ENCODE measurements around the gene UBE3A. TPM values are rescaled to one million over a fixed set of nuclear protein-coding genes. Genes with fewer than 3 reads are reported as not detected.

Gene UBE3A
- total and polyA plus RNA-seq, 3 donors from 2014 or later = 77.3 to 103 (median 86.5) TPM

DNA sequence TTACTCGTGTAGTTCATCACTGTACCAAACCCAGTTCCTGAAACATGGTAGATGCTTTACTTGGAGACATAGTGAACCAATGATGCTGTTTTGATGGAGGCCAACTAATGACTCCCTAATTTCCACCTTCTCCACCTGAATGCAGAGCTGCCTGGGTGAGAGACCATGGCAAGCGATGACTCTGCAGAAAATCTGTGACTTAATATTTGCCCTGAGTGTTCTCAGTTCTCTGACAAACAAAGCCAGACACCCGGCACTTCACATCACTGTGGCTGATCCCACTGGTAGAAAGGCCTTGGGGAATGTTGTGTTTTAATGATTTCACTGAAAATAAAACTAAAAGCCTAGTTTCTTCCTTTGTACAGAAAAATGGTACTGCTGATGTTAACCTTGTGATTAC lies 39.5 kb upstream of the UBE3A start:
- no peaks in the 10 kb centered on the region for H3K4me1 ChIP-seq
- H3K9me3 ChIP-seq = no peaks in the 10 kb centered on the region
- no peaks in the 10 kb centered on the region for H3K36me3 ChIP-seq (ENCODE audit: low read depth, missing control alignments)
- H3K27ac ChIP-seq = no peak overlapping the region
- 86 to 92% methylated on average over 3 of the region's 3 CpGs for WGBS, 2 donors
- H3K4me3 ChIP-seq = no peak overlapping the region
- intact Hi-C loops (cut with DNase I; ENCODE audit: low total_unique reads) = no loop called here
- no peaks in the 10 kb centered on the region for H3K27me3 ChIP-seq
- no peak for TF ChIP-seq POLR2A (IDR thresholded peaks at IDR 0.05)
- TF ChIP-seq, protein P1, sequence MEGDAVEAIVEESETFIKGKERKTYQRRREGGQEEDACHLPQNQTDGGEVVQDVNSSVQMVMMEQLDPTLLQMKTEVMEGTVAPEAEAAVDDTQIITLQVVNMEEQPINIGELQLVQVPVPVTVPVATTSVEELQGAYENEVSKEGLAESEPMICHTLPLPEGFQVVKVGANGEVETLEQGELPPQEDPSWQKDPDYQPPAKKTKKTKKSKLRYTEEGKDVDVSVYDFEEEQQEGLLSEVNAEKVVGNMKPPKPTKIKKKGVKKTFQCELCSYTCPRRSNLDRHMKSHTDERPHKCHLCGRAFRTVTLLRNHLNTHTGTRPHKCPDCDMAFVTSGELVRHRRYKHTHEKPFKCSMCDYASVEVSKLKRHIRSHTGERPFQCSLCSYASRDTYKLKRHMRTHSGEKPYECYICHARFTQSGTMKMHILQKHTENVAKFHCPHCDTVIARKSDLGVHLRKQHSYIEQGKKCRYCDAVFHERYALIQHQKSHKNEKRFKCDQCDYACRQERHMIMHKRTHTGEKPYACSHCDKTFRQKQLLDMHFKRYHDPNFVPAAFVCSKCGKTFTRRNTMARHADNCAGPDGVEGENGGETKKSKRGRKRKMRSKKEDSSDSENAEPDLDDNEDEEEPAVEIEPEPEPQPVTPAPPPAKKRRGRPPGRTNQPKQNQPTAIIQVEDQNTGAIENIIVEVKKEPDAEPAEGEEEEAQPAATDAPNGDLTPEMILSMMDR (IDR thresholded peaks at IDR 0.05) = no peak
- DNase-seq = no peak

DNA sequence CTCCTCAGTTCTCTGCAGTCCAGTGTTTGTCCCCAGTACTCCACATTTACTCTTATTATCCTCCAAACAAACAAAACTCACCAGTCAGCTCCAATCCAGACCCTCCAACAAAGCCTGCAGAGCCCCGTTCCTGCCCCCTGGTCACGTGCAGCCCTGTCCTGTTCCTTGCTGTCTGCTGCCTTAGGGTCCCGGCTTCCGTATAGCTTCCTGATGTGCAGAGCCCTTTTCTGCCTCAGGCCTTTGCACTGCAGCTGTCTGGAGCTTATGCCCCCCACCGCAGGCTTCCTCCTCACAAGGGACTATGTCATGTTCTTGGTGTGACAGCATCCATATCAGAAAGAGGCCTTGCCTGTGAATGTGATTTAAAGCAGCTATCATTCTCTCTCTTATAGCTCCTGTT lies 39.0 kb upstream of the UBE3A start:
- Histone ChIP-seq H3K36me3 (ENCODE audit: low read depth, missing control alignments) (no peaks in the 10 kb centered on the region), H3K4me3 (no peak overlapping the region), H3K9me3 (no peaks in the 10 kb centered on the region), H3K27me3 (no peaks in the 10 kb centered on the region), H3K27ac (no peak overlapping the region), H3K4me1 (no peaks in the 10 kb centered on the region)
- WGBS, 2 donors = 95 to 96% methylated on average over 5 of the region's 5 CpGs
- no peak for DNase-seq
- intact Hi-C loops (cut with DNase I; ENCODE audit: low total_unique reads) = no loop called here
- no peak for TF ChIP-seq POLR2A (IDR thresholded peaks at IDR 0.05)
- TF ChIP-seq, protein P1 (IDR thresholded peaks at IDR 0.05) = no peak

DNA sequence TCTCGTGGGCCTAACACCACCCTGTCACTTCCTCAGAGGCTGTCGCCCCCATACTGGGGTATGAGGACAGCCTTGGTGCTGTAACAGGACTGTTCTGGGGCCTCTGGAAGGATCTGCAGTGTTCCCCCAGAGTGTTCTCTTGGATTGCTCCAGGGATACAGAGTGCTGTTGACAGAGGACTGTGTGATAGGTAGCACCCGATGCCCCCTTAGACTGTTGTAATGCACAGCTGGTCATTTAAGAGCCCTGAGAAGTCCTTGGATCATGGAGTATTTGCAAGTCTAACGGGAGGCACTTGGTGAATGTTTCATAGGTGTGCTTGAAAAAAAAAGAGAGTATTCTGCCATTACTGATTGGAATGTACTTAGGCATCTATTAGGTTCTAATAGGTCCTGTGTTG lies 35.4 kb upstream of the UBE3A start:
- H3K36me3 ChIP-seq (ENCODE audit: low read depth, missing control alignments) = no peaks in the 10 kb centered on the region
- no peak overlapping the region for H3K27ac ChIP-seq
- intact Hi-C loops (cut with DNase I; ENCODE audit: low total_unique reads) = no loop called here
- 88% methylated on average over 4 of the region's 4 CpGs for WGBS, 2 donors
- no peak for DNase-seq
- H3K4me3 ChIP-seq = no peak overlapping the region
- no peaks in the 10 kb centered on the region for H3K4me1 ChIP-seq
- TF ChIP-seq, protein P1 (IDR thresholded peaks at IDR 0.05) = no peak
- TF ChIP-seq POLR2A (IDR thresholded peaks at IDR 0.05) = no peak
- no peaks in the 10 kb centered on the region for H3K9me3 ChIP-seq
- H3K27me3 ChIP-seq = no peaks in the 10 kb centered on the region

DNA sequence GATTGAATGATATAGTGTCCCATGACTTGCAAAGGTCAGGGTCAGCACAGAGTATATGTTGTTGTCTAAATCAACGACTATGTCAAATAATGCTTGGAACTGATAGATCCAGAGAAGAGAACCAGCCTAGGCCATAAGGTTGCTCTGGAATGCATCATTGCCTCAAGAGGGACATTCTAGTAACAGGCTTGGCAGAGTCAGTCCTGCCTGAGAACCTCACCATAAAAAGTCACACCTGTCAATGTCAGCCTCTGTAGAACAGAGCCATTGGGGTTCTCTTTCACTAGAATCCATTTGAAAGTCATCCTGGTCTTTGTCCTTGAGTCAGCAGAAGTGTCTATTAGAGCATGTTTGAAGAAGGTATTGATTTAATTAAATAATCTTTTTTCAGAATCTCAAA lies 31.4 kb upstream of the UBE3A start:
- Histone ChIP-seq H3K4me3 (no peak overlapping the region), H3K27me3 (no peaks in the 10 kb centered on the region), H3K27ac (no peak overlapping the region), H3K4me1 (no peaks in the 10 kb centered on the region), H3K9me3 (no peaks in the 10 kb centered on the region), H3K36me3 (ENCODE audit: low read depth, missing control alignments) (no peaks in the 10 kb centered on the region)
- TF ChIP-seq POLR2A (IDR thresholded peaks at IDR 0.05) = no peak
- TF ChIP-seq, protein P1 (IDR thresholded peaks at IDR 0.05) = no peak
- 74 to 76% methylated on average over 1 of the region's 1 CpG for WGBS, 2 donors
- intact Hi-C loops (cut with DNase I; ENCODE audit: low total_unique reads) = no loop called here
- DNase-seq = no peak

DNA sequence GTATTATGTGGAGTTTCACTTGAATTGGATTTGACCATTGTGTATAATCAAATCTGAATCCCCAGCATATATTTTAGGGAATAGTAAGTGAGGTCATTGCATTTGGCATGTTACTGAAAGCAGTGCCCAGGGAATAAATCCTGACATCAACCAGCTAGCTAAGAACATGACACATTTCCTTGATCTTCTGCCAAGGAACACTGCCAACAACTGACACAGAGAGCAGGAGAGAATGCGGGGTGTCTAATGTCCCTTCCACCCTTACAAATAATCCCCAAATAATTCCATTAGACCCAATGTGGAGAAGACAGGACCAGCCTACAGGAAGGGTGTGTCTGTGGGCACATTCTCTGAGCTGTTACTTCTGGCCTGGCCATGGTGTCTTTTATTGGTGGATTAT lies 30.6 kb upstream of the UBE3A start:
- intact Hi-C loops (cut with DNase I; ENCODE audit: low total_unique reads) = no loop called here
- DNase-seq = peak; percentile 16
- H3K4me3 ChIP-seq = no peak overlapping the region
- no peaks in the 10 kb centered on the region for H3K4me1 ChIP-seq
- WGBS, 2 donors = 56 to 79% methylated on average over 1 of the region's 1 CpG
- no peaks in the 10 kb centered on the region for H3K27me3 ChIP-seq
- H3K27ac ChIP-seq = no peak overlapping the region
- H3K36me3 ChIP-seq (ENCODE audit: low read depth, missing control alignments) = no peaks in the 10 kb centered on the region
- no peak for TF ChIP-seq POLR2A (IDR thresholded peaks at IDR 0.05)
- TF ChIP-seq, protein P1 (IDR thresholded peaks at IDR 0.05) = no peak
- H3K9me3 ChIP-seq = no peaks in the 10 kb centered on the region
